Putamen (tissue), 1 donor: ENCODE results near the gene PDE6C.
"Not testable (repeated sequence)": the region's sequence is repeated elsewhere in the genome, so short reads cannot be mapped to it uniquely, and the experiment has no call there.

Experiments used
- DNase-seq: peaks from one replicate; pipeline ENCODE4 v3.0.0-alpha.2; 2016; ENCODE audit warnings: low spot score

Gene PDE6C

DNA sequence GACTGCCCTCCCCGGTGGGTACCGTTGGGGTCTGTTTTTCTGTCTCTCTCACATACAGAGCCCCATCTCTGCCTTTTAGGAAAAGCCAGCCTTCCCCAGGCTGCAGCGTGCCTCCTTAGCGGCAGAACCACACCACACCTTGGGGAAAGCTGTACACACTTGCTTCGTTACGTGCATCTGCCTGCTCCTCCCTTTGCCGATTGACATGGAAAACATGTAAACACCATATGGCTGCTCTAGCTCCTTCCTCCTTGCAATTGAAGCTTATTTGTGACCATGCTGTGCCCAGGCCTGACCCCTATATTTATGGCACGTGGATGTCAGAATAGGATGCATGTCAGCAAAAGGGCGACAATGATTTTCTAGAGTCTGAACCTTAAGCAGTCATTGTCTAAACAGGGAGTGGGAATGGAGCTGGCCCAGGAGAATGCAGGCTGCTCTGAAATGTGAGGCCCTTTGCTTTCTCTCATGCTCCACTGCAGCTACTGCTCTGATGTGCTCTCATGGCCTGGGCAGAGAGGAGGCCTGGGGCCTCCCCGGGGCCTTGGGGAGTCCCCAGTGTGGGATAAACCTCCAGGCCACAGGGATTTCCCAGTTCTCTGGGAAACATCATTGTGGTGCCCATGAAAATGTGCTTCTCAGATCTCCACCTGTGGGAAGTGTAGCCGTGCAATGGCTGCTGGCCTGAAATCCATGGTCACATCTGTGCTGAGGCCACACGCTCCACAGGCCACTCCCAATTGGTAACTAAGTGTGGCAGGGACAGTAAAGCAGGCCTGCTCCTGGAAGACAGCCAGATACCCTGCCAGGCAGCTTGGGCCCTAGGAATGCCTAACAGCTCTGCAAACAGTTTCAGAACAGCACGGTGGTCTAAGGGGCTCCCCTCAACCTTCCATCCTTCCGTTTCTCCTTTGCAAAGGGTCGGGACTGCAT lies 18.6 kb downstream of the PDE6C start:
- no peak for DNase-seq

- DNase-seq = no peak
These were observed 27.5 kb downstream of the PDE6C start for GRCh38 chr10:93639791-93640190.

DNA sequence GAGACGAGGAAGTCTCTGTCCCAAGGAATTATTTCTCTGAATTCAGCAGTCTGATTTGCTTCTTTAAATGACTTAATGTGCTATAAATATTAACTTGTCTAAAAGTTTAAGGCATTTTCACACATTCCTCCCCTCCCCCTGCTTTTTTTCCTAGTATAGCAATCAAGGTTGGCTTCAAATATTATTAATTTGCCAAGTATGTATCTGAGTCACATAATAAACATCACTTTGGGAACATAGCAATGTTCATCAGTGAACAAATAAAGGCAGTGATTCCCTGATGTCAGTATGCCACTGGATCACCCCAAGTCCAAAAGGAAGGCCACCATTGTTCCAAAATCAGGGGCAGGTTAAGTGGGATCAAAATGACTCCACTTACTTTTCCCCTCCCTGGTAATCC lies 40.5 kb downstream of the PDE6C start:
- DNase-seq = no peak

- no peak for DNase-seq
These were observed 41.9 kb downstream of the PDE6C start for GRCh38 chr10:93654201-93654600.

DNA sequence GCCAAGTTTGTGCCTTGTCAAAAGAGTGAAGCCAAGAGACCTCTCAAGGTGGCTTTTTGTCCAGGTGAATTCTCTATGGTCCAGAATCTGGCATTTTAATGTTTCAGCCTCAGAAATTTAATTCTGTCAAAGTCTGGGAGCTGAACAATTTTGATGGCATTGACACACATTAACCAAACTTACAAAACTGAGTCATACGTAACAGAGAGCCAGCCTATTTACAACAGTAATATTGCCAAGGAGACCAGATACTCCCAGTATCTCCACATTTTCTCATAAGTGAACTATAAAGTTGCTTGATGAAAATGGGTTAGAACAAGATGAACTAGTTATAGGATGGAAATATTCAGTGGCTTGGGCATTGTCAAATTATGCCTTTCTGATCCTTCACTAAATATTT lies 43.8 kb downstream of the PDE6C start:
- DNase-seq = no peak

DNA sequence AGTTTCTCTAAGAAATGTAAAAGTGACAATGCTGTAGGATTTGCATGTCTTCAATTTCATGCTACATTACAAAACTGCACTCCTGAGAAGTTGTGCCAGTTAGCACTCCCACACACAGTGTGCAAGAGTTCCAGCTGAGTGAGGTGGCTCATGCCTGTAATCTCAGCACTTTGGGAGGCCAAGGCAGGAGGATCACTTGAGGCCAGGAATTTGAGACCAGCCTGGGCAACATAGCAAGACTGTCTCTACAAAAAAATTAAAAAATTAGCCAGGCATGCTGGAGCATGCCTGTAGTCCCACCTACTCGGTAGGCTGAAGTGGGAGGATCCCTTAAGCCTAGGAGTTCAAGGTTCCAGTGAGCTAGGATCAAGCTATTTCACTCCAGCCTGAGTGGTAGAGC lies 45.4 kb downstream of the PDE6C start:
- no peak for DNase-seq

DNA sequence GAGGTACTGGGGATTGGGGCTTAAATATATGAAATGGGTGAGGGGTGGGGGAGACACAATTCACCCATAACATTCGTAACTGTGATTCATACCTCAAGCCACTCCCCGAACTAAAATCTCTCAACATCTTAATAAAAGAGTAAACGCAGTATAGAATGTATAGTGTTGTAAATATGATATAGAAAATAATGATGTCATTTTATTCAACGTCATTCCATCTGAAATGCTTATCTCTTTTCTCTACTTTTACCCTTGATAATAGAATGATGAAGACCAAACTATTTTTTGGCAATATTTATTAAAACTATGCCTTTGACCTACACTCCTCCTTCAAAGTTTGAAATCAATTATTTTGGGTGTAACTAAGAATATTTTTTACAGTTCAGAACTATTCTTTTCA lies 53.7 kb downstream of the PDE6C start:
- DNase-seq = no peak

DNA sequence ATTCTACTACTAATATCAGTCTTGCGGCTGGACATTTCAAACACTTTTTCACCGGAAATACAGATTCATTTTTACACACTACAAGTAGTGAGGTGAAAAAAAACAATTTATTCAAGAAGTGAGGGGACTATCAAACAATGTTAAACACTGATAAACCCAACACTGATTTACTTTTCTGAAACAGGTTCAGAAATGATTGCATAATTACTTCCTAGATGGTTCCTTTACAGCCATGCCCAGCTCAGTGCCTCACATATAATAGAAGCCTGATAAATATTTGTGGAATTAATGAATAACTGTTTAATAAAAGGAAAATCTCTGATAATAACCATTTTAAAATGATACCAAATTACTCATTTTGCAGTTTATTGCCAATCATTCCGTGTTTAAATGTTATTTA lies 55.5 kb downstream of the PDE6C start:
- no peak for DNase-seq

- no peak for DNase-seq
These were observed 58.0 kb downstream of the PDE6C start for GRCh38 chr10:93670372-93670771.

DNA sequence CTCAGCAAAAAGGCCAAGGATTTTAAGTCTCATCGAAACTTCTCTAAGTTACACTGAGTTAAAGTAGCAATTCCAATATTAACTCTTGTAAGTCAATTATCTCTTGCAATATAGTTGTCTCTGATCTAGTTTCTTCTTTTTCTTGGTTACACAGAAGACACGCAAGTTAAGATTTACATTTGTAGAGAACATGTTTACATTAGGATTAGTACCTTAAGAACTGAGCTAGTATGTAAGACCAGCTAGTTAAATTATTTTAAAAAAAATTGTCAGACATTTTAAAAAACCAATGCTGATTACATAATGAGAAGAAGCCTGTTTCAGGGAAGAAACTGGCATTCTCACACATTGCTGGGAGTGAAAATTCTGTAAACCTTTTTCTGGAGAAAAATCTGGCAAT lies 58.7 kb downstream of the PDE6C start:
- DNase-seq = no peak

DNA sequence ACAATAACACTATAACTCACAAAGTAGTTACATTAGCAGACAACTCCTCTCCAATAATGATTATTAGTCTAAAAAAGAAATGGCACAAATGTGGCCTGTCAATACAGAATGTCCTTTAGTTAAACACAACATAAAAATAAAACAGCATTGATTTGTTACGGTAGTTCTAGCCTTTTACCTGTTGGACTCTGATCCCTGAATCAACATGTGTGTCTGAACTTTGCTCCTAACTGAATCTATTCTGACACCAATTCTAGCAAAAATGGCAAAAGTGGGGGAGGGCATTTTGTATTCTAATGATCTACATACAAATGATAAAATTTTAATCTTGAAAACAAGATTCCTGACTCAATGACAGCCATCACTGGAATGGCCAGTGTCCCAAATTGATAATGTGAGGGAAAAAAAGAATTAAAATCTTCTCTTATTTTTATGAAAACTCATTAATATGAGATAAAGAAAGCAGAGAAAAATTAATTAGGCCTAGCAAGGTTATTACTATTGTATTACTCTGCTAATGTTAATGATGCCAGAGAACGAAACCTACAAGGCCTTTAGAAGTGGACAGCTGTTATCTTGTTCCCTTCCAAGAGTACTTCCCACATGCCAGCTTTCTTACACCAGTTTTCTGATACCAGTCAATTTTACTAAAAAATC lies 59.8 kb downstream of the PDE6C start:
- no peak for DNase-seq

DNA sequence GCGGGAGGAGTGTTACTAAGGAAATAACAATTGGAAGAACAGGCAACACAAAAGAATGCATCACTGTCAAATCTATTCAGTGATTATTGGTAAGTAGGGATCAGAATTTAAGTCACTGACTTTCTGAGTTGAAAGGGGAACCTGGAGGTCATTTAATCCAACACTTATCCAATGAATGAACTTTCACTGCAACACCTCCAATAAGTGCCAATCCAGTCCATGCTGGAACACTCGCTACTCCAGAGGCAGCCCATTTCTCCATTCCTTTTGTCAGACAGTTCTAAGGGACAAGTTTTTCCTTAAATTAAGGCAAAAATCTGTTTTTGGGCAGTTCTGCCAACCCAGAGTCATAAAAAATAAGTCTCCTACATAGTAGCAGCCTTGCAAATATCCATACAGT lies 60.6 kb downstream of the PDE6C start:
- no peak for DNase-seq

DNA sequence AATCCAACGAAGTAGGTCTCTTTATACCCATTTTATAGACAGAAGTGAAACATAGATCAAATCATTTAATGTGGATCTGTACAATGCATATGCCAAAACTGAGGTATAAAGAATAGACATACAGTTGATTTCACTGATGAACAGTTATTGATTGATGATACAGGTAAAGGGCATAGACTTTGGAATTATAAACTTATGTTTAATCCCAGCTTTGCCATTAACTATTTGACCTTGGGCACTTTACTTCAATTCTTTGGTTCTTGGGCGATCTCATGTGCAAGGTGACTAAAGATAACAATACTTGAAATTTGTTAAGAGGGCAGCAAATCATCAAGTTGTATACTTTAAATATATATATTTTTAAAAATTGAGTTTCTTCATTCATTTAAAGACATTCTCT lies 61.5 kb downstream of the PDE6C start:
- no peak for DNase-seq

- DNase-seq = no peak
These were observed 66.0 kb downstream of the PDE6C start for GRCh38 chr10:93678386-93678785.

- DNase-seq = peak; percentile 53
These were observed 66.7 kb downstream of the PDE6C start for GRCh38 chr10:93678805-93679587.

DNA sequence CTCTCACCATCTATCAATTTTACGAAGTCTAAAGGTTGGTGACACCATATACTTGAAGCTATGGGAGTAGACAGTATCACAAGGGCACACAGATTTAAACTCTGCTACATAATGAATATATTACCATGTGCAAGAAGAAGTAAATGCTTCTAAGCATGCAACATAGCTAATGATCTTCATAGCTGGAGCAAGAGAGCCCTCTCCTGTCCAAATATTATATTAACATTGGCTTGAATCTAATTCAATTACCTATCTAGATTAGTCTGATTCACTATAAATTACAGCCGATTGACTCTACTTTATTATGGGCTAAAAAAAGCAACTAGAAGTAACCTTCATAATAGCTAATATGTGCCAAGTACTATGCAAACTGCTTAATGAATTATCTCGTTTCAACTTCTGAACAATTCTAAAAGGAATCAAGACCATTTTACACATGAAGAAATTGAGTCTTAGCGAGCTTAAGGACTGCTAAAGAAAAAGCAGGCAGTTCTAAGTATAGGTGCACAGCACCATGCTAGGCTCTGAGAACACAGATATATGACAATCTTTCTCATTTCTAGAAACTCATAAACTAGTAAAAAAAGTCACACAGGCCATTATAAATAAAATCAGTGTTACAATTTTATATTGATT lies 68.2 kb downstream of the PDE6C start:
- DNase-seq = peak; percentile 37

DNA sequence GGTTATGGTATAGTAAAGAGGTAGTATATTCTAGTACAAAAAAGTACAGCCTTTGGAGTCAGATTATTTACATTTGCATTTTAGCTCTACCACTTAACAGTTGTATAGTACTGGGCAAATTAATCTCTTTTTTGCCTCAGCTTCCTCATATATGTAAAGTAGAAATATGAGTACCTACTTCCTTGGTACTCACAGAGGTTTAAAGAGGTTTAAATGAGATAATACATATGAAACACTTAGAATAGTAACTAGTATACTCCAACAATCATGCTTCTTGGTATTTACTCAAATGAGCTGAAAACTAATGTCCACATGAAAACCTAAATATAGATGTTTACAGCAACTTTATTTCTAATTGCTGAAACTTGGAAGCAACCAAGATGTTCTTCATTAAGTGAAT lies 75.4 kb downstream of the PDE6C start:
- no peak for DNase-seq

GRCh38 chr10:93695740-93696139 lies 83.4 kb downstream of the PDE6C start:
- DNase-seq = no peak

DNA sequence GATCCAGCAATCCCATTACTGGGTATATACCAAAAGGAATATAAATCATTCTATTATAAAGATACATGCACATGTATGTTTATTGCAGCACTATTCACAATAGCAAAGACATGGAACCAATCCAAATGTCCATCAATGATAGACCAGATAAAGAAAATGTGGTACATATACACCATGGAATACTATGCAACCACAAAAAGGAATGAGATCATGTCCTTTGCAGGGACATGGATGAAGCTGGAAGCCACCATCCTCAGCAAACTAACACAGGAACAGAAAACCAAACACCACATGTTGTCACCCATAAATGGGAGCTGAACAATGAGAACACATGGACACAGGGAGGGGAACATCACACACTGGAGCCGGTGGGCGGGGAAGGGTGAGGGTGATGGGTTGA lies 84.2 kb downstream of the PDE6C start:
- DNase-seq = not testable (repeated sequence)

DNA sequence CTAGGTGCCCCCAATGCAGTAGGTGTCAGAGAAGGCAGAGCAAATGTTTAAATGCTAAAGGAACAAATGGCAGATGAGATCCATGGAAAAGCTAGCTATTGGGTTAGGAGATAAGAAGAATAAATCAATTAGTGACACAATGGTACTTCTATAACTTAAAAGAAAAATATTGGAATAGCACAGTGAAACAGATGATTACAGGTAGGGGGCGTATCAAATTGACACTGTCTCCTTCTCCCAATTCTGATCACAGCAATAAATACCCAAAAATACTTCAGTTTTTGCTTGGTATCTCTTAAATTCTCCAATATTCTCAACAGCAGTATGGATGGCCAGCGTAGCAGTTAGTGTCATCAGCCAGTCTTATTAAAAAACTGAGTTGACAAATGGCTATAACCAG lies 84.9 kb downstream of the PDE6C start:
- DNase-seq = no peak

DNA sequence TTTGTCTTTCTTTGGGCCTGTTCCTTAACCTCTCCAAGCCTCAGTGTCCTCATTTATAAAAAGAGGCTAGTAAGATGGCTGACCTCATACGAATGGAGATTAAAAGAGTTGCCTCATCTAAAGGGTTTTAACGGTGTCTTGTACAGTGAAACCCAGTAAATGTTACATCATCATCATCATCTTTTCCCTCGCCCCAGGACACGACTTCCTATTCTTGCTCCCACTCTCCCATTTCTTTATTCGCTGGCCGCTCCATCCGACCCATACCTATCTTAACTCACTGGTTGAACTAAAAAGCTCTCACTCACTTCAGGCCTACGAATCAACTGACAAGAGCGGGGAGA lies 89.5 kb downstream of the PDE6C start:
- no peak for DNase-seq

GRCh38 chr10:93702210-93703001 lies 90.1 kb downstream of the PDE6C start, which contains the start of gene FRA10AC1:
Gene FRA10AC1 (minus strand): TSS chr10:93702592. CDS start chr10:93700106, 2,486 bp downstream.
- peak; percentile 94 for DNase-seq
